AG09309 (cell line): ENCODE results near the gene DMPK.

ENCODE experiments used
- DNase-seq: peaks from one replicate; pipeline ENCODE4 v3.0.0-alpha.2; 2010; ENCODE audit warnings: low read depth
- H3K4me3 ChIP-seq: 2 replicates; pipeline ENCODE4 v1.5.1; 2011; ENCODE audit warnings: mild to moderate bottlenecking, low read depth, low read length, moderate library complexity; ENCODE audit not compliant: control insufficient read depth
- CTCF ChIP-seq: IDR thresholded peaks from 2 replicates; pipeline ENCODE4 v1.5.1; 2011; ENCODE audit warnings: mild to moderate bottlenecking, low read depth, low read length, inconsistent platforms; ENCODE audit not compliant: insufficient read depth, control insufficient read depth; ENCODE audit errors: missing control alignments

DMPK gene

GRCh38 chr19:45825263-45825605 lies 42.9 kb upstream of the DMPK start:
- no peak for TF ChIP-seq CTCF
- no peak overlapping the region for H3K4me3 ChIP-seq
- DNase-seq, result no peak

- no peak overlapping the region for H3K4me3 ChIP-seq
- no peak for TF ChIP-seq CTCF
- no peak for DNase-seq
Measured at GRCh38 chr19:45824531-45825262, 42.4 kb upstream of the DMPK start.

DNA sequence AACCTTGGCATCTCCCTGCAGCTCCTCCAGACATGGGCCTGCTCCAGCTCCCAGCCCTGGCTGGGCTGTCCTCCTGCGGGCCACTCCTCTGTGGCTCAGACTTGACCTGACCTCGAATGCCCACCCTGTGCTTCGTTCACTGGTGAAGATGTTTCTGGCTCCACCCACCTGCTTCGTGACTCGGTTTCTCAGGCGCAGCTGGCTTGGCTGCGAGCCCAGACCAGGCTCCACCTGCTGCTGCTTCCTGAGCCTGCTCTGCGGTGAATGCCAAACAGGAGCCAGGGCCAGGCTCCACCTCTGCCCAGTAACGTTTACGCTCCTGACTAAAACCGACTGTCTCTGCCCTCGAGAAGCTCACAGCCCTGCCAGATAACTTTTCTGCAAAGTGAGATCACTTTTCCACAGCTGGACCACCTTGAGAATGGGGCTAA lies 41.8 kb upstream of the DMPK start:
- no peak overlapping the region for H3K4me3 ChIP-seq
- DNase-seq, result no peak
- TF ChIP-seq CTCF, result no peak

DNA sequence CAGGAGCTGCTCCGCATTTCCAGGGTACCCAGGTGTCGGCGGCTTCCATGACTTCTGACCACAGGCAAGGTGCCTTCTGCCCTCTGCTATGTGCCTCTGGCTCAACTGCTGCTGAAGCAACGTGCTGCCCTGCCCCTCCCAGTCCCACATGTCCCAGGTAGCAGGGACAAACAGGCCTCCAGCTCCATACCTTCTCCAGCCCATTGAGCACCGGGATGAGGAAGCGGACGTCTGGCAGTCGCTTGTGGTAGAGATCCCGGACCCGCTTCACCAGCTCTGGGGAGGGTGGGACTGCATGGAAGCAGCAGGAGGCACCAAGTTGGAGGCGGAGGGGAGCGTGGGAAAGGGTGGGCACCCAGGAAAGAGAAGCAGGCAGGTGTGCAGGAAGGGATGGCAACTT lies 40.9 kb upstream of the DMPK start:
- DNase-seq, result no peak
- TF ChIP-seq CTCF, result no peak
- H3K4me3 ChIP-seq, result no peak overlapping the region

DNA sequence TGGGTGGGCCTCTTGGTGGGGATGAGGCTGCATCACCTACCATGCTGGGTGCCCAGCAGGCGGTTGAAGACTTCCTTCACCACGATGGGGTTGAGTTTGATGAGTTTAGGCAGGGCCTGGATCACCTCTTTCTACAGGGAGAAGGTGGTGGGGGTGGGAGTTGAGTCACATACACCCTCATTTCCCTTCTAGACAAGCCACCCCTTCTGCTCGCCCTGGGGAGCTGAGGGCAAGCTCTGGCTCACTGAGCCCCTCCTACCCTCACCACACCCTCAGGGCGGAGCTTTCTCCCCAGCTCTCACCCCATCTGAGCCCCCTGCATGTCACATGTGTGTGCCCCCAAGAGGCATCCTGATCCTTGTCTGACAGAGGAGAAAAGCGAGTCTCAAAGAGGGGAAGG lies 40.4 kb upstream of the DMPK start:
- no peak for DNase-seq
- no peak overlapping the region for H3K4me3 ChIP-seq
- TF ChIP-seq CTCF, result no peak

DNA sequence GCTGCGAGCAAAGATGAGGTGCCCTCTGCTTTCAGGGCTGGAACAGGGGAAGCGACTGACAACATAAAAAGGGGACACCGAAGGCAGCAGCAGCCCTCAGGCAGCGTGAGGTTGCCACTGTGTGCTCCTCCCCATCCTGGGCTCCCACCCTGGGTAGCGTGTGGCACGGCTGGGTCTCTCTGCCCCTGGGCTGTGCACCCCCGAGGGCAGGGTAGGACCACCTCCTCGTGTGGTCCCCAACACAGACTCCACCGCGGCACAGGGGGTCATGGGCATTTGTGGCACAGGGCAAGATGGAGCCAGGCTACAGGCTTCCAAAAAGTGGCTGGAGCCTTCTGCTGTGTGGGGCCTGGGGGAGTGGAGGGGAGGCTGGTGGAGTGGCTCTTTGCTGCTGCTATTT lies 39.3 kb upstream of the DMPK start:
- no peak for DNase-seq
- H3K4me3 ChIP-seq, result no peak overlapping the region
- TF ChIP-seq CTCF, result no peak
